ENCODE data around the gene DAPK1. TPM values are rescaled to one million over a fixed set of nuclear protein-coding genes. Genes with fewer than 3 reads are reported as not detected.

Gene DAPK1
- total and polyA plus RNA-seq, 2 donors from 2014 or later, result 15.5 to 166 TPM

GRCh38 chr9:87521834-87522233 is 24.2 kb downstream of the DAPK1 start:
- intact Hi-C loops (cut with DNase I), result no loop called here
- FAIRE-seq, result no peak
- no peaks in the 10 kb centered on the region for H3K9me3 ChIP-seq (ENCODE audit: control insufficient read depth in 2 of 3, insufficient read depth in 1 of 3, low read length in 3 of 3)

DNA sequence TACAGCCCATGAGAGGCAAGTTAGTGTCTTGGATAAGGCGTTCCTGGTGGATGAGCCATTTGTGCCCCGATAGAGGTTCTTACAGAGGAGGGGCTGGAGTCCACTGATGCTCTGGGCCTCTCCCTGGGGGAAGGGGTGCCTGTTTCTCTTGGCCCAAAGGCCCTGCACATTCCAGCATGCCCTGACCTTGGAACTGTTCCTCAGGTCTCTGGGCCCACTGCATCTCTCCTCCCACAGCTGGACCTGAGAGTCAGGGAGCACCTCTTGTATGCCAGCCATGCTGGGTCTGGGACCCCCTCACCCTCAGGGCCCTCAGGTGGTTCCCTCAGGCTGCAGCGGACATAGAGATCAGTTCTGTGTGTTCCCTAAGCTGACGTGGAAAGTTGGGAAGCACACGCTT is 26.4 kb downstream of the DAPK1 start:
- TF ChIP-seq CTCF (IDR thresholded peaks at IDR 0.05; ENCODE audit: borderline replicate concordance, extremely low read depth, insufficient read depth), result no peak
- H3K36me3 ChIP-seq (ENCODE audit: control insufficient read depth in 2 of 3, insufficient read depth in 3 of 3, low read length in 3 of 3), result no peaks in the 10 kb centered on the region
- H3K4me3 ChIP-seq (ENCODE audit: low read length in 3 of 3), result no peak overlapping the region
- no peaks in the 10 kb centered on the region for H3K9me3 ChIP-seq (ENCODE audit: control insufficient read depth in 2 of 3, insufficient read depth in 1 of 3, low read length in 3 of 3)
- H3K27ac ChIP-seq (ENCODE audit: low read depth in 2 of 2, low read length in 2 of 2), result no peak overlapping the region
- FAIRE-seq, result no peak
- H3K9ac ChIP-seq (ENCODE audit: low read length in 3 of 3), result no peak overlapping the region
- peaks cover 0 to 7% (median 6%) of the 10 kb centered on the region in 3 donors for H3K4me1 ChIP-seq (ENCODE audit: control insufficient read depth in 2 of 3, insufficient read depth in 2 of 3, low read depth in 1 of 3, low read length in 3 of 3)
- no peak for DNase-seq
- no peaks in the 10 kb centered on the region for H3K27me3 ChIP-seq (ENCODE audit: control insufficient read depth, insufficient read depth, low read length)
- intact Hi-C loops (cut with DNase I), result no loop called here

More at GRCh38 chr9:87521834-87522233, 24.2 kb downstream of the DAPK1 start:
- H3K27ac ChIP-seq (ENCODE audit: low read depth in 2 of 2, low read length in 2 of 2), result no peak overlapping the region
- TF ChIP-seq CTCF (IDR thresholded peaks at IDR 0.05; ENCODE audit: borderline replicate concordance, extremely low read depth, insufficient read depth), result no peak
- peaks cover 0 to 13% (median 10%) of the 10 kb centered on the region in 3 donors for H3K4me1 ChIP-seq (ENCODE audit: control insufficient read depth in 2 of 3, insufficient read depth in 2 of 3, low read depth in 1 of 3, low read length in 3 of 3)
- DNase-seq, result no peak
- no peaks in the 10 kb centered on the region for H3K36me3 ChIP-seq (ENCODE audit: control insufficient read depth in 2 of 3, insufficient read depth in 3 of 3, low read length in 3 of 3)
- H3K9ac ChIP-seq (ENCODE audit: low read length in 3 of 3), result no peak overlapping the region
- H3K27me3 ChIP-seq (ENCODE audit: control insufficient read depth, insufficient read depth, low read length), result no peaks in the 10 kb centered on the region
- no peak overlapping the region for H3K4me3 ChIP-seq (ENCODE audit: low read length in 3 of 3)

GRCh38 chr9:87525546-87526303 is 28.1 kb downstream of the DAPK1 start:
- no peak for TF ChIP-seq CTCF (IDR thresholded peaks at IDR 0.05; ENCODE audit: borderline replicate concordance, extremely low read depth, insufficient read depth)
- intact Hi-C loops (cut with DNase I), result no loop called here
- Histone ChIP-seq H3K4me1 (ENCODE audit: control insufficient read depth in 2 of 3, insufficient read depth in 2 of 3, low read depth in 1 of 3, low read length in 3 of 3) (peaks cover 0 to 11% (median 5%) of the 10 kb centered on the region in 3 donors), H3K9me3 (ENCODE audit: control insufficient read depth in 2 of 3, insufficient read depth in 1 of 3, low read length in 3 of 3) (no peaks in the 10 kb centered on the region), H3K27ac (ENCODE audit: low read depth in 2 of 2, low read length in 2 of 2) (no peak overlapping the region), H3K9ac (ENCODE audit: low read length in 3 of 3) (no peak overlapping the region), H3K27me3 (ENCODE audit: control insufficient read depth, insufficient read depth, low read length) (no peaks in the 10 kb centered on the region), H3K4me3 (ENCODE audit: low read length in 3 of 3) (no peak overlapping the region), H3K36me3 (ENCODE audit: control insufficient read depth in 2 of 3, insufficient read depth in 3 of 3, low read length in 3 of 3) (no peaks in the 10 kb centered on the region)
- DNase-seq (no peak), FAIRE-seq (no peak)
